Epithelial cell of esophagus (primary cell): ENCODE results near the gene OSGEP.

Experiments used
- DNase-seq: peaks from one replicate; pipeline ENCODE4 v3.0.0; 2010; ENCODE audit warnings: low read depth
- H3K4me3 ChIP-seq: 2 replicates; pipeline ENCODE4 v1.5.1; 2011; ENCODE audit warnings: mild to moderate bottlenecking, low read length, control low read depth
- TF ChIP-seq, protein P1 (sequence below): IDR thresholded peaks from 2 replicates; pipeline ENCODE4 v1.5.1; 2011; ENCODE audit warnings: low read depth, mild to moderate bottlenecking, low read length, control low read depth, inconsistent platforms; ENCODE audit not compliant: insufficient read depth; ENCODE audit errors: missing control alignments

OSGEP gene

DNA sequence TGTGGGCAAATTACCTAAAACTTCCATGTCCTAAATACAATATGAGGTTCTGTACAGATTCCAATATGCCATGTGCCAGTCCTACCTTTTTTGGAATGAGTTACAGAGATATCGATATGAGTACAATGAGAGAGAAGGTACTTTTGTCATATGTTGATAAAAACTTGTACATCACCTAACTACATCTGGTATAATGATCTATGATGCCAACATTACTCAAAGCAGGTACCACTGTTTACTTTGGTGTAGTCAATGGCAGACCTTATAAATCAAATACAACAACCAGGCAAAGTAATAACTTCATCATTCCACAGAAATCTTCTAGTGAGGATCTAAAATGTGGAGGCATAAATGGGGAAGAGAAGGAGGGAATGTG lies 54.0 kb downstream of the OSGEP start:
- peak; percentile 26 for DNase-seq
- no peak overlapping the region for H3K4me3 ChIP-seq
- TF ChIP-seq, protein P1, sequence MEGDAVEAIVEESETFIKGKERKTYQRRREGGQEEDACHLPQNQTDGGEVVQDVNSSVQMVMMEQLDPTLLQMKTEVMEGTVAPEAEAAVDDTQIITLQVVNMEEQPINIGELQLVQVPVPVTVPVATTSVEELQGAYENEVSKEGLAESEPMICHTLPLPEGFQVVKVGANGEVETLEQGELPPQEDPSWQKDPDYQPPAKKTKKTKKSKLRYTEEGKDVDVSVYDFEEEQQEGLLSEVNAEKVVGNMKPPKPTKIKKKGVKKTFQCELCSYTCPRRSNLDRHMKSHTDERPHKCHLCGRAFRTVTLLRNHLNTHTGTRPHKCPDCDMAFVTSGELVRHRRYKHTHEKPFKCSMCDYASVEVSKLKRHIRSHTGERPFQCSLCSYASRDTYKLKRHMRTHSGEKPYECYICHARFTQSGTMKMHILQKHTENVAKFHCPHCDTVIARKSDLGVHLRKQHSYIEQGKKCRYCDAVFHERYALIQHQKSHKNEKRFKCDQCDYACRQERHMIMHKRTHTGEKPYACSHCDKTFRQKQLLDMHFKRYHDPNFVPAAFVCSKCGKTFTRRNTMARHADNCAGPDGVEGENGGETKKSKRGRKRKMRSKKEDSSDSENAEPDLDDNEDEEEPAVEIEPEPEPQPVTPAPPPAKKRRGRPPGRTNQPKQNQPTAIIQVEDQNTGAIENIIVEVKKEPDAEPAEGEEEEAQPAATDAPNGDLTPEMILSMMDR, result no peak

DNA sequence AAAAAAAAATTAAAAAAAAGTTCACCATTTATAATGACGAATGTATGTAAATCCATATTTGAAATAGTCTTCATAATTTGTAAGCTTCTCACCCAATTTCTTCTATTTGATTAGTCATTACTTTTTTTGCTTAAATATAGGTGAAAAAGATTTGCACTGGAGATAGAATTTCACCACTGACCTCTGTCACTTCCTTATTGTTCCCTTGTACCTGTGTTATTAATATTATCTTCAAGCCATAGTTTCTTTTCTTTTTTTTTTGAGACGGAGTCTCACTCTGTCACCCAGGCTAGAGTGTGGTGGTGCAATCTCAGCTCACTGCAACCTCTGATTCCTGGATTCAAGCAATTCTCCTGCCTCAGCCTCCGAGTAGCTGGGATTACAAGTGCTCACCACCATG lies 57.1 kb downstream of the OSGEP start:
- TF ChIP-seq, protein P1, result no peak
- no peak overlapping the region for H3K4me3 ChIP-seq
- DNase-seq, result no peak
